GM13976 (cell line): Measurements from ENCODE around the gene ZFHX2.

ENCODE experiments used
- DNase-seq: peaks from one replicate; pipeline ENCODE4 v3.0.0; 2012; ENCODE audit warnings: low spot score
- in situ Hi-C: fragments of 300-500 bp; cut with MboI; formaldehyde crosslinking; loops from one replicate; pipeline ENCODE4 v1.12.0; 2022; ENCODE audit warnings: low sequenced_read_pairs, mixed read lengths, inconsistent platforms; ENCODE audit not compliant: unreplicated experiment
- TF ChIP-seq, protein P1 (sequence below): IDR thresholded peaks from 2 replicates; pipeline ENCODE4 v1.5.1; 2012; ENCODE audit warnings: borderline replicate concordance, mild to moderate bottlenecking; ENCODE audit not compliant: insufficient read depth; ENCODE audit errors: extremely low read depth, missing control alignments, control extremely low read depth

Gene ZFHX2

GRCh38 chr14:23558346-23559009 lies 6.9 kb upstream of the ZFHX2 start:
- in situ Hi-C loops: no loop called here
- TF ChIP-seq, protein P1, sequence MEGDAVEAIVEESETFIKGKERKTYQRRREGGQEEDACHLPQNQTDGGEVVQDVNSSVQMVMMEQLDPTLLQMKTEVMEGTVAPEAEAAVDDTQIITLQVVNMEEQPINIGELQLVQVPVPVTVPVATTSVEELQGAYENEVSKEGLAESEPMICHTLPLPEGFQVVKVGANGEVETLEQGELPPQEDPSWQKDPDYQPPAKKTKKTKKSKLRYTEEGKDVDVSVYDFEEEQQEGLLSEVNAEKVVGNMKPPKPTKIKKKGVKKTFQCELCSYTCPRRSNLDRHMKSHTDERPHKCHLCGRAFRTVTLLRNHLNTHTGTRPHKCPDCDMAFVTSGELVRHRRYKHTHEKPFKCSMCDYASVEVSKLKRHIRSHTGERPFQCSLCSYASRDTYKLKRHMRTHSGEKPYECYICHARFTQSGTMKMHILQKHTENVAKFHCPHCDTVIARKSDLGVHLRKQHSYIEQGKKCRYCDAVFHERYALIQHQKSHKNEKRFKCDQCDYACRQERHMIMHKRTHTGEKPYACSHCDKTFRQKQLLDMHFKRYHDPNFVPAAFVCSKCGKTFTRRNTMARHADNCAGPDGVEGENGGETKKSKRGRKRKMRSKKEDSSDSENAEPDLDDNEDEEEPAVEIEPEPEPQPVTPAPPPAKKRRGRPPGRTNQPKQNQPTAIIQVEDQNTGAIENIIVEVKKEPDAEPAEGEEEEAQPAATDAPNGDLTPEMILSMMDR: no peak

DNA sequence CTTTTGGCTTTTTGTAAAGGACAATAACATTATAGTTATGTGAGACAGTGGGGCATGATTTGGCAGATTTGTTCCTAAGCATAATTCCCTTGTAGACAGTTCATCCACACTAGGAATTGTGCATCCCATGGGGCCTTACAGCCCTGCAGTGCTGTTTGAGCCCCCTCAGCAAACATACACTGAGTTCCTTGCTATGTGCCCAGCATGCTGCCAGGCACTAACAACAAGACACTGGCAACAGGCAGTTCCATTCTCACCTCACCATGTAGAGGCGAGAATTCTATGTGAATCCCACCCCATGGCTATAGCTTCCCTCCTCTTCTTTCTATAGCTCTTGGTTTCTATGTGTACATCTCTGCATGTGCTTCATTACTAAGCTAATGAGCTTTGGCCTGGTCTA lies 6.4 kb upstream of the ZFHX2 start:
- TF ChIP-seq, protein P1: no peak
- DNase-seq: no peak
- in situ Hi-C loops: no loop called here

More at GRCh38 chr14:23558346-23559009, 6.9 kb upstream of the ZFHX2 start:
- DNase-seq: no peak

DNA sequence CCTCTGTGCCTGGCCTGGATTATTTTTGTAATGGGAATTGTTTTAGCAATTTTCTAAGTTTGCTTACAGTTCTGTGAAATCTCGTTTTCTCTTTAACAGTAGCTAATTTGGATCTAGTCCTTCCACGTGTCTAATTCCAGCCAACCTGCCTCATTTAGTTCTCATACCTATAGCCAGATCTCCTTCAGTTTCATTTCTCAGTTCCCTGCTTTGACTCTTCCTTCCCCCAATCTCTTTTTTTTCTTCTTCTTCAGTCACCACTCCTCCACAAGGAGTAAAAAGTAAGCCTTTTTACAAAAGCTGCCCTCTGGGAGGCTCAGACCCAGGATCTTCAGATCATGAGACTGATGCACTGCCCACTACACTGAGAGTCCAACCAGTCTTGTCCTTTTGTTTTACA lies 6.0 kb upstream of the ZFHX2 start:
- in situ Hi-C loops: no loop called here
- TF ChIP-seq, protein P1: no peak
- DNase-seq: no peak

GRCh38 chr14:23556700-23557440 lies 5.3 kb upstream of the ZFHX2 start:
- in situ Hi-C loops: no loop called here
- TF ChIP-seq, protein P1: no peak
- DNase-seq: no peak

DNA sequence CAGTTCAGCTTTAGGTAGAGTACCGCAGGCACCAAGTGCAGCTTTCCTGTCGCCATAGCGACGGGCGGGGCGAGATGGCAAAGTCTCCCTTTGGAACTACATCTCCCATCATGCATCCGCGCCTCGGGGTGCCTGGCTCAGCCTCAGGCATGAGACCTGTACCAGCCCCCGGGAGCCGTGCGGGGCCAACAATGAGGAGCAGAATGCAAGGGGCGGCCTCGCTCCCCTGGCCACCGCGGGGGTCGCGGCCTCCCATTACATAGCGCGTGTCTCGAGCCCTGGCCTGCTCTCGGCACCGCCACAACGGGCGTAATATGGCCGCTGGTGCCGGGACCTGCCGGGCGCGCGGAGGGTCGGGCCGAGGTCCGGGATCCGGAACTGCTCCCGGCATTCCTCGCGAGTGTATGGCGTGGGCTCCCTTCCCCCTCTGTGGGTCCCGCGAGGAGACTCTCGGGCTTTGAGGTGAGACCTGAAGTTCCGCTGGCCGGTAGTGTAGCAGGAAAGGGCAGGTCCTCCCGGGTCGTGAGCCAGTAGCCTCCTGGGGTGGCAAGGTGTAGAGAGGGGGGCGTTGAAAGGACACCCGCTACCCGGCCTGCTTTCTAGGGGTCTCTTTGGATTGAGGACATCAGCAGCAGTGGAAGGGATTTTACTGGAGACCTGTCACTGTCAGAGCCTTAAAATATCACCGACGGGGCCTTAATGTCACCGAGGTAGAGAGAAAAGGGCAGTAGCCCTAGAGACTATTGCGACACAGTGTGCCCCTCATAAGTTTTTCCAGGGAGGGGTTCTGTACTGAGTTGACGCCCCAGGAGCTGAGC lies 4.5 kb upstream of the ZFHX2 start, which contains the start of gene THTPA:
Gene THTPA (plus strand): TSS at position 390 of the 818 bp plus-strand sequence. CDS start 487 bp downstream, outside the sequence.
- DNase-seq: peak; percentile 95
- in situ Hi-C loops: no loop called here
- TF ChIP-seq, protein P1: no peak

- TF ChIP-seq, protein P1: no peak
- DNase-seq: no peak
- in situ Hi-C loops: no loop called here
Observed at GRCh38 chr14:23555533-23555881, 3.9 kb upstream of the ZFHX2 start.
